HG02642 (cell line): Measurements from ENCODE around the gene TOP2B.

Source experiments
- ATAC-seq: cut with Tn5 transposase; IDR thresholded peaks from one replicate; pipeline ENCODE4 v1.9.1; 2021; ENCODE audit warnings: mild to moderate bottlenecking; ENCODE audit not compliant: unreplicated experiment, poor library complexity

The TOP2B gene

GRCh38 chr3:25567806-25568524 lies 96.7 kb downstream of the TOP2B start:
- no peak for ATAC-seq

- ATAC-seq, result no peak
These were observed 97.3 kb downstream of the TOP2B start for GRCh38 chr3:25567388-25567787.

DNA sequence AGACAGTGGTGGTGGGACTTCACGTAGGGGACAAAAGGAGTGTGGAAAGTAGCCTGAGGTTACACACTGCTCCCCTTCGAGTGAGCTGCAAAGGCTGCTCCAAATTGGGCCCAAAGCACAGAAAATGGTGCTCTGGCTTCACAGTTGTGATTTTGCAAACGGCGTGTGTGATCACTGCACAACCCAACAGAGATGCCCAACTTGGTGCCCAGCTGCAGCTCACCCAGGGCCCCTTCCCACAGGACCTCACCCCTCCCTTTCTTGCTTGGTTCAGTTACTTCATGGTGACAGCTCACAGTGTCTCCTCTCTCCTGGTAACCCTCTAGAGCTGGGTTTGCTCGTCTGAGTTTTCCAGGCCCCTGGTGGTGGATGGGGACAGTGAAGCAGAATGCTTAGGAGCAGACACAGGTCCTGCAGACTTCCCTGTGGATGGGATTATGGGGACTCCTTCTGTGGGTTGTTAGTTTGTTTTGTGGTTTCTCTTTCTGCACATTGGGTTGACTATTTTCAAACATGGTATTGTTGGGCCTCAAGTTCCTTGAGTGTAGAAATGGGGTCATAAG lies 98.3 kb downstream of the TOP2B start:
- no peak for ATAC-seq

- no peak for ATAC-seq
These were observed 98.9 kb downstream of the TOP2B start for GRCh38 chr3:25565807-25566206.

DNA sequence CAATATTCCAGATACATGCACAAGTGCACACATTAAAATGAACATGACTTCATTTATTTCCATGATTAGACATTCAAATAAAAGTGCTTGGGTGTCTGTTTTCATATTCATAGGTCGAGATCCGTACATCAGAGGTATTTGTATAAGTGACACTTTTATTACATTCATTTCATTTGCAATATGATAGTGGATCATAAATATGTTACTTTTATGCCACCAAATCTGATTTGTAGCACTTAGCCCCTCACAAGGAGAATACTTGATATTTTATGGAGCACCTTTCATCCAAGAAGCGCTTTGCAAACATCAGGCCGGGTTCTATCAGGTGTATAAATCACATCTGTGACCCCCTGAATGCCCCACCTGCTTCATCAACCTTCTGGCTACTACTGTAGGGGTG lies 100.6 kb downstream of the TOP2B start:
- ATAC-seq, result no peak

DNA sequence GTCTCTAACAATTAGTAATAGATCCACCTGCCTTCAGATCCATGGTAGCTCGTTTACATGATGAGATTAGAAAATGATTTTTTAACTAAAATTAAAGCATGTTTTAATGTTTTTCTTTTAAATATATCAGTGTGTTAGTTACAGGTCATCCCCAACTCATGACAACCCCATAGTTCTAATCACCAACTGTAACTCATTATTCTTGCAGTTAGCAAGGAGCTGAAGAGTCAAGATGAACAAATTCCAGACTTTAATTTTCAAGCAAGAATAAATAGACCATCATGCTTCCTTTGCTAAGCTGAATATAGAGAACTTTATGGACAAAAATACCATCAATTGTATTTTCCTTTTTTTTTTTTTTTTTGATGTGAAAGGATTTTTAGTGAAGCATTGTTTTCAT lies 101.1 kb downstream of the TOP2B start:
- no peak for ATAC-seq

GRCh38 chr3:25558796-25559195 lies 105.9 kb downstream of the TOP2B start:
- no peak for ATAC-seq

- no peak for ATAC-seq
These were observed 106.6 kb downstream of the TOP2B start for GRCh38 chr3:25558121-25558520.

GRCh38 chr3:25557694-25558093 lies 107.0 kb downstream of the TOP2B start:
- no peak for ATAC-seq

DNA sequence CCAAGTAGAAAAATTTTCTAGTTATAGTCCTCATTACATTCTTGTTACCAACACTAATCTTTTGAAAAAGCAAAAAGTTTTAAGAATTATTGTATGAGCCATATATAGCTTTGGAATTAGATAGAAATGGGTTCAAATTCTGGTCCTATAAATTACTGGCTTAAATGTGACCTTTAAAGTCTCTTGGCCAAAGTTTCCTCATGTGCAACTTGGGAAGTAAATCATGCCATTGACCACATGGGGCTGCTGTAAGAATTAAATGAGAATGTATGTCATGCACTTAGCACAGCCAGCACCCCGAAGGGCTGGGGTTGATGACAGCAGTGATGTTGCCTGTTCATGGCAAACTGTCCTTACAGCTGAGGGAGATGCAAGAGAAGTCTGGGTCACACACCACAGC lies 108.3 kb downstream of the TOP2B start:
- ATAC-seq, result no peak

- ATAC-seq, result no peak
These were observed 108.8 kb downstream of the TOP2B start for GRCh38 chr3:25555695-25556437.

DNA sequence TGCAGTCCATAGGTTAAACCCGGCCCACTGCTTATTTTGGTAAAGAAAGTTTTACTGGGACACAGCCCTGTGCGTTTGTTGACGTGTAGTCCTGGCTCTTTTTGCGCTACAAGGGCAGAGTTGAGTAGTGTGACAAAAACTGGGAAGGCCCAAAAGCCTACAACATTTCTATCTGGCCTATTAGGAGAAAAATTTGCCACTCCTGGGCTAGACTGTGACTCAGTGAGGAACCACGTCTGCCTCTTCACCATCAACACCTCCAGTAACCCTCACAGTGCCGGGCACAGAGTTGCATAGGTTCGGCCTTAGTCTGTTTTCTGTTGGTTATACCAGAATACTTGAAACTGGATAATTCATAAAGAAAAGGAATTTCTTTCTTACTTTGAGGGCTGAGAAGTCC lies 110.3 kb downstream of the TOP2B start:
- no peak for ATAC-seq

DNA sequence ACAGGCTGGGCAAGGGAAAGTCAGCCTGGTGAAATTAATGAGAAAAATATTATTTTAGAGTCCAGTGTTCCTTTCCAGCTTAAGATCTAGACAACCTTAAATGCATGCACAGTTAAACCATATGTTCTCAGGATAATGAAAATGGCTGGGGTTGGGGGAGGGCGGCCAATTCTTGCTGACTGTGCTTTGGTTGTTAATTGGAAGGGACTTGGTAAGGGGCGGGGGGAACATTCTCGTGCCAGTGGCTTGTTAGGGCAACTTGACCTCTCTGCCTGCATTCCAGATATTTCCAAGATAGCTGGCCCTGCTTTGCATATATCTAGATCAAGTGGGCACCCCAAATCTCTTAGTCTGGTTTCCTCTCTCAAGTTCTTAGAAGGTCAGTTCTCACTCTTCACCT lies 112.5 kb downstream of the TOP2B start:
- ATAC-seq, result no peak

GRCh38 chr3:25548836-25549235 lies 115.9 kb downstream of the TOP2B start:
- no peak for ATAC-seq

- ATAC-seq, result no peak
These were observed 116.6 kb downstream of the TOP2B start for GRCh38 chr3:25547943-25548674.
